Endothelial cell (in vitro differentiated cells): ENCODE data around the gene PCSK6. TPM values are rescaled to one million over a fixed set of nuclear protein-coding genes. Genes with fewer than 3 reads are reported as not detected.
"Not testable (repeated sequence)": the region's sequence is repeated elsewhere in the genome, so short reads cannot be mapped to it uniquely, and the experiment has no call there.

Source experiments
- DNase-seq: peaks from one replicate; pipeline ENCODE4 v3.0.0; 2021; ENCODE audit warnings: low spot score
- H3K27ac Mint-ChIP-seq: one replicate; pipeline ENCODE4 v1.8.0; 2021; ENCODE audit warnings: mixed read lengths, inconsistent platforms; ENCODE audit not compliant: unreplicated experiment
- H3K27me3 Mint-ChIP-seq: one replicate; pipeline ENCODE4 v1.8.0; 2021; ENCODE audit warnings: mild to moderate bottlenecking, moderate library complexity, mixed read lengths, inconsistent platforms; ENCODE audit not compliant: unreplicated experiment
- H3K36me3 Mint-ChIP-seq: one replicate; pipeline ENCODE4 v1.8.0; 2021; ENCODE audit warnings: mild to moderate bottlenecking, low read depth, mixed read lengths, inconsistent platforms; ENCODE audit not compliant: unreplicated experiment
- H3K4me1 Mint-ChIP-seq: one replicate; pipeline ENCODE4 v1.8.0; 2021; ENCODE audit warnings: mild to moderate bottlenecking, mixed read lengths, inconsistent platforms; ENCODE audit not compliant: unreplicated experiment
- H3K4me3 Mint-ChIP-seq: one replicate; pipeline ENCODE4 v1.8.0; 2021; ENCODE audit warnings: mild to moderate bottlenecking, mixed read lengths, inconsistent platforms; ENCODE audit not compliant: unreplicated experiment
- H3K9me3 Mint-ChIP-seq: one replicate; pipeline ENCODE4 v1.8.0; 2021; ENCODE audit warnings: mixed read lengths, inconsistent platforms; ENCODE audit not compliant: unreplicated experiment
- total RNA-seq: library from RNA; stranded (reverse); fragmentation: NEBNext Ultra II Directional; extraction: Animal tissue kit (Norgen Biotek cat#: 25700); gene quantifications from one replicate; pipeline ENCODE4 v1.2.1, GENCODE V29; 2021; ENCODE audit not compliant: unreplicated experiment
- TF ChIP-seq, protein P1 (sequence below): fragments of 200-600 bp; sonication (generic); IDR thresholded peaks from one replicate; pipeline ENCODE4 v1.5.0; 2021; ENCODE audit warnings: antibody characterized with exemption; ENCODE audit not compliant: unreplicated experiment

The PCSK6 gene
- total RNA-seq, 1 donor from 2014 or later, result 0.13 TPM

DNA sequence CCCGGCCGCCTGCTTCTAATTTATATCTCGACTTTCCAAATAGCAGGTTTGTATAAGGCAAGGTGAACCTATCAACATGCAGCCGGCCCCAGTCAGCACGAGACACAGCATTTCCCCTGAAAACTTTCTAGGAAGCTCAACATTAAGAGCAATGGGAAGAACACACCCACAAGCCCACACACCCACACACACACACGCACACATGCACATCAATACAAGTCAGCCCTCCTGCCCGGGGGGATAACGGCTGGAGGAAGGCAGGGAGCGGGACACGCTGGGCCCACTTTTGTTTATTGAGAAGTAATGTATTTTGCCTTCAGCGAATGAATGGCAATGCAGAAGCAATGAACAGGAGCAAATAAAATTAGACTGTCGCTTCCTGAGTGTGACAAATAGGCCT, 83.5 kb downstream of the PCSK6 start:
- TF ChIP-seq, protein P1, sequence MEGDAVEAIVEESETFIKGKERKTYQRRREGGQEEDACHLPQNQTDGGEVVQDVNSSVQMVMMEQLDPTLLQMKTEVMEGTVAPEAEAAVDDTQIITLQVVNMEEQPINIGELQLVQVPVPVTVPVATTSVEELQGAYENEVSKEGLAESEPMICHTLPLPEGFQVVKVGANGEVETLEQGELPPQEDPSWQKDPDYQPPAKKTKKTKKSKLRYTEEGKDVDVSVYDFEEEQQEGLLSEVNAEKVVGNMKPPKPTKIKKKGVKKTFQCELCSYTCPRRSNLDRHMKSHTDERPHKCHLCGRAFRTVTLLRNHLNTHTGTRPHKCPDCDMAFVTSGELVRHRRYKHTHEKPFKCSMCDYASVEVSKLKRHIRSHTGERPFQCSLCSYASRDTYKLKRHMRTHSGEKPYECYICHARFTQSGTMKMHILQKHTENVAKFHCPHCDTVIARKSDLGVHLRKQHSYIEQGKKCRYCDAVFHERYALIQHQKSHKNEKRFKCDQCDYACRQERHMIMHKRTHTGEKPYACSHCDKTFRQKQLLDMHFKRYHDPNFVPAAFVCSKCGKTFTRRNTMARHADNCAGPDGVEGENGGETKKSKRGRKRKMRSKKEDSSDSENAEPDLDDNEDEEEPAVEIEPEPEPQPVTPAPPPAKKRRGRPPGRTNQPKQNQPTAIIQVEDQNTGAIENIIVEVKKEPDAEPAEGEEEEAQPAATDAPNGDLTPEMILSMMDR, result no peak
- H3K27ac Mint-ChIP-seq, result no peak overlapping the region
- no peak overlapping the region for H3K4me3 Mint-ChIP-seq
- no peak for DNase-seq
- no peaks in the 10 kb centered on the region for H3K36me3 Mint-ChIP-seq
- H3K27me3 Mint-ChIP-seq, result peaks cover 5% of the 10 kb centered on the region
- no peaks in the 10 kb centered on the region for H3K4me1 Mint-ChIP-seq
- no peaks in the 10 kb centered on the region for H3K9me3 Mint-ChIP-seq

DNA sequence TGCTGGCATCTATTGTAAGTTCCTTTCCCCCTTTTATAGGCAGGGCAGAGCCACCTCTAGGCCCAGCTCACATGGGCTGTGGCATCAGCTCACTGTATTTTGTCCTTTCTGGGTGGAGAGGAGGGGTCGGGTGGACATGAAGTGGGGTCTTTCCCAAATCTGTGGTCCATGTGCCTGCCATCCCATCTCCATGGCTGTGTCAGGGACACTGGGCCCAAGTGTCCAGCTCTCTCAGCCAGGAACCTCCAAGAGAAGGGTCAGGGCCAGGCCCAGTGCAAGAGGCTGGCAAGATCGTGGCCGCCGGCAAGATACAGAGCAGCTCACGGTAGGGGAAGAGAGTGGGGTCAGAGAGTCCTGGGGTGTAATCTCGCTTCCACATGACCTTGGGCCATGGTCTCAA, 85.3 kb downstream of the PCSK6 start:
- no peak overlapping the region for H3K27ac Mint-ChIP-seq
- no peaks in the 10 kb centered on the region for H3K9me3 Mint-ChIP-seq
- H3K4me1 Mint-ChIP-seq, result no peaks in the 10 kb centered on the region

GRCh38 chr15:101402883-101403282, 86.6 kb downstream of the PCSK6 start:
- H3K36me3 Mint-ChIP-seq, H3K4me1 Mint-ChIP-seq, H3K27ac Mint-ChIP-seq, DNase-seq, H3K27me3 Mint-ChIP-seq, H3K4me3 Mint-ChIP-seq, H3K9me3 Mint-ChIP-seq: not testable (repeated sequence)

More for the DNA sequence above, 85.3 kb downstream of the PCSK6 start:
- Mint-ChIP-seq H3K36me3 (no peaks in the 10 kb centered on the region), H3K4me3 (no peak overlapping the region), H3K27me3 (peaks cover 3% of the 10 kb centered on the region)
- DNase-seq, result no peak
- TF ChIP-seq, protein P1, result no peak

- Mint-ChIP-seq H3K36me3 (no peaks in the 10 kb centered on the region), H3K4me1 (no peaks in the 10 kb centered on the region), H3K27ac (no peak overlapping the region), H3K9me3 (no peaks in the 10 kb centered on the region), H3K4me3 (no peak overlapping the region), H3K27me3 (peaks cover 1% of the 10 kb centered on the region)
- TF ChIP-seq, protein P1, result no peak
- DNase-seq, result no peak
Observed at GRCh38 chr15:101401286-101401685, 88.2 kb downstream of the PCSK6 start.

GRCh38 chr15:101399431-101399830, 90.1 kb downstream of the PCSK6 start:
- H3K27ac Mint-ChIP-seq, result no peak overlapping the region
- no peaks in the 10 kb centered on the region for H3K4me1 Mint-ChIP-seq
- DNase-seq, result no peak
- no peaks in the 10 kb centered on the region for H3K36me3 Mint-ChIP-seq
- TF ChIP-seq, protein P1, result no peak
- peaks cover 1% of the 10 kb centered on the region for H3K27me3 Mint-ChIP-seq
- H3K4me3 Mint-ChIP-seq, result no peak overlapping the region
- H3K9me3 Mint-ChIP-seq, result no peaks in the 10 kb centered on the region

GRCh38 chr15:101398247-101398646, 91.3 kb downstream of the PCSK6 start:
- no peak overlapping the region for H3K27ac Mint-ChIP-seq
- peaks cover 4% of the 10 kb centered on the region for H3K27me3 Mint-ChIP-seq
- no peaks in the 10 kb centered on the region for H3K9me3 Mint-ChIP-seq
- H3K36me3 Mint-ChIP-seq, result no peaks in the 10 kb centered on the region
- H3K4me1 Mint-ChIP-seq, result no peaks in the 10 kb centered on the region
- DNase-seq, result no peak
- TF ChIP-seq, protein P1, result no peak
- H3K4me3 Mint-ChIP-seq, result no peak overlapping the region
